ENCODE results near the gene ZFAND5. TPM values are rescaled to one million over a fixed set of nuclear protein-coding genes. Genes with fewer than 3 reads are reported as not detected.
A peak's percentile ranks its signal among the peaks of the same experiment; 100 is the strongest.

Gene ZFAND5
- total and polyA plus RNA-seq, 2 donors from 2014 or later: 88.8 to 218 TPM

GRCh38 chr9:72315089-72315509 is 49.9 kb downstream of the ZFAND5 start:
- peak overlapping the region in 2 of 3 donors; percentile 20 to 42 for H3K4me3 ChIP-seq (ENCODE audit: low read length in 3 of 3)
- H3K9ac ChIP-seq (ENCODE audit: low read length in 3 of 3): peak overlapping the region in 1 of 3 donors; percentile 46
- H3K9me3 ChIP-seq (ENCODE audit: control insufficient read depth in 2 of 3, insufficient read depth in 1 of 3, low read length in 3 of 3): no peaks in the 10 kb centered on the region
- no peaks in the 10 kb centered on the region for H3K27me3 ChIP-seq (ENCODE audit: control insufficient read depth, insufficient read depth, low read length)
- TF ChIP-seq CTCF (IDR thresholded peaks at IDR 0.05; ENCODE audit: borderline replicate concordance, extremely low read depth, insufficient read depth): no peak
- no peaks in the 10 kb centered on the region for H3K36me3 ChIP-seq (ENCODE audit: control insufficient read depth in 2 of 3, insufficient read depth in 3 of 3, low read length in 3 of 3)
- FAIRE-seq: no peak
- peak; percentile 59 to 93 (median 80) for DNase-seq
- peak overlapping the region; percentile 68 to 71 for H3K27ac ChIP-seq (ENCODE audit: low read depth in 2 of 2, low read length in 2 of 2)
- intact Hi-C loops (cut with DNase I): no loop called here
- peaks cover 4 to 16% (median 8%) of the 10 kb centered on the region in 3 donors for H3K4me1 ChIP-seq (ENCODE audit: control insufficient read depth in 2 of 3, insufficient read depth in 2 of 3, low read depth in 1 of 3, low read length in 3 of 3)

GRCh38 chr9:72313507-72313906 is 51.5 kb downstream of the ZFAND5 start:
- DNase-seq (no peak), FAIRE-seq (no peak)
- no peak overlapping the region for H3K9ac ChIP-seq (ENCODE audit: low read length in 3 of 3)
- H3K27ac ChIP-seq (ENCODE audit: low read depth in 2 of 2, low read length in 2 of 2): peak overlapping the region in 1 of 2 donors; percentile 35
- no peak overlapping the region for H3K4me3 ChIP-seq (ENCODE audit: low read length in 3 of 3)
- peaks cover 4 to 16% (median 8%) of the 10 kb centered on the region in 3 donors for H3K4me1 ChIP-seq (ENCODE audit: control insufficient read depth in 2 of 3, insufficient read depth in 2 of 3, low read depth in 1 of 3, low read length in 3 of 3)
- H3K9me3 ChIP-seq (ENCODE audit: control insufficient read depth in 2 of 3, insufficient read depth in 1 of 3, low read length in 3 of 3): no peaks in the 10 kb centered on the region
- no peaks in the 10 kb centered on the region for H3K36me3 ChIP-seq (ENCODE audit: control insufficient read depth in 2 of 3, insufficient read depth in 3 of 3, low read length in 3 of 3)
- intact Hi-C loops (cut with DNase I): no loop called here
- TF ChIP-seq CTCF (IDR thresholded peaks at IDR 0.05; ENCODE audit: borderline replicate concordance, extremely low read depth, insufficient read depth): no peak
- H3K27me3 ChIP-seq (ENCODE audit: control insufficient read depth, insufficient read depth, low read length): no peaks in the 10 kb centered on the region

- Histone ChIP-seq H3K9ac (ENCODE audit: low read length in 3 of 3) (no peak overlapping the region), H3K27ac (ENCODE audit: low read depth in 2 of 2, low read length in 2 of 2) (no peak overlapping the region), H3K36me3 (ENCODE audit: control insufficient read depth in 2 of 3, insufficient read depth in 3 of 3, low read length in 3 of 3) (no peaks in the 10 kb centered on the region), H3K4me3 (ENCODE audit: low read length in 3 of 3) (no peak overlapping the region), H3K27me3 (ENCODE audit: control insufficient read depth, insufficient read depth, low read length) (no peaks in the 10 kb centered on the region), H3K4me1 (ENCODE audit: control insufficient read depth in 2 of 3, insufficient read depth in 2 of 3, low read depth in 1 of 3, low read length in 3 of 3) (peaks cover 4 to 16% (median 8%) of the 10 kb centered on the region in 3 donors), H3K9me3 (ENCODE audit: control insufficient read depth in 2 of 3, insufficient read depth in 1 of 3, low read length in 3 of 3) (no peaks in the 10 kb centered on the region)
- TF ChIP-seq CTCF (IDR thresholded peaks at IDR 0.05; ENCODE audit: borderline replicate concordance, extremely low read depth, insufficient read depth): no peak
- intact Hi-C loops (cut with DNase I): no loop called here
- FAIRE-seq: no peak
- peak in 1 of 5 donors; percentile 9 for DNase-seq
These were observed 52.5 kb downstream of the ZFAND5 start for GRCh38 chr9:72312386-72312987.
